Immature natural killer cell (primary cell): Measurements from ENCODE around the gene ZHX3. TPM values are rescaled to one million over a fixed set of nuclear protein-coding genes. Genes with fewer than 3 reads are reported as not detected.

Source experiments
- DNase-seq, 3 donors: peaks; one replicate each; pipeline ENCODE4 v3.0.0; 2022; ENCODE audit warnings: mixed read lengths in 1 of 3
- H3K27ac Mint-ChIP-seq, 6 donors: one replicate each; pipeline ENCODE4 v1.8.0; 2020; ENCODE audit warnings: mixed read lengths in 6 of 6, mild to moderate bottlenecking in 5 of 6, inconsistent platforms in 4 of 6, moderate library complexity in 3 of 6
- H3K27me3 Mint-ChIP-seq, 3 donors: one replicate each; pipeline ENCODE4 v1.8.0; 2020 to 2021; ENCODE audit warnings: low read depth in 3 of 3, mild to moderate bottlenecking in 3 of 3, mixed read lengths in 3 of 3, moderate library complexity in 3 of 3, inconsistent platforms in 1 of 3
- H3K36me3 Mint-ChIP-seq, 3 donors: one replicate each; pipeline ENCODE4 v1.8.0; 2020; ENCODE audit warnings: mixed read lengths in 3 of 3, inconsistent platforms in 2 of 3, mild to moderate bottlenecking in 2 of 3
- H3K4me1 Mint-ChIP-seq, 2 donors: one replicate each; pipeline ENCODE4 v1.8.0; 2020; ENCODE audit warnings: inconsistent platforms in 2 of 2, mild to moderate bottlenecking in 2 of 2, mixed read lengths in 2 of 2, moderate library complexity in 1 of 2
- H3K4me3 Mint-ChIP-seq, 5 donors: one replicate each; pipeline ENCODE4 v1.8.0; 2020; ENCODE audit warnings: mild to moderate bottlenecking in 5 of 5, mixed read lengths in 5 of 5, inconsistent platforms in 3 of 5, moderate library complexity in 3 of 5
- H3K9me3 Mint-ChIP-seq, 6 donors: one replicate each; pipeline ENCODE4 v1.8.0; 2020; ENCODE audit warnings: mild to moderate bottlenecking in 6 of 6, mixed read lengths in 6 of 6, inconsistent platforms in 4 of 6, moderate library complexity in 3 of 6
- polyA plus RNA-seq, 3 donors: library from polyadenylated mRNA; unstranded; fragments of 300-500 nt; fragmentation: Illumina TruSeq; gene quantifications; one replicate each; pipeline ENCODE4 v1.2.3, GENCODE V29; 2021

ZHX3 gene
- polyA plus RNA-seq, 3 donors from 2014 or later: 2.1 to 3.9 (median 3.3) TPM

DNA sequence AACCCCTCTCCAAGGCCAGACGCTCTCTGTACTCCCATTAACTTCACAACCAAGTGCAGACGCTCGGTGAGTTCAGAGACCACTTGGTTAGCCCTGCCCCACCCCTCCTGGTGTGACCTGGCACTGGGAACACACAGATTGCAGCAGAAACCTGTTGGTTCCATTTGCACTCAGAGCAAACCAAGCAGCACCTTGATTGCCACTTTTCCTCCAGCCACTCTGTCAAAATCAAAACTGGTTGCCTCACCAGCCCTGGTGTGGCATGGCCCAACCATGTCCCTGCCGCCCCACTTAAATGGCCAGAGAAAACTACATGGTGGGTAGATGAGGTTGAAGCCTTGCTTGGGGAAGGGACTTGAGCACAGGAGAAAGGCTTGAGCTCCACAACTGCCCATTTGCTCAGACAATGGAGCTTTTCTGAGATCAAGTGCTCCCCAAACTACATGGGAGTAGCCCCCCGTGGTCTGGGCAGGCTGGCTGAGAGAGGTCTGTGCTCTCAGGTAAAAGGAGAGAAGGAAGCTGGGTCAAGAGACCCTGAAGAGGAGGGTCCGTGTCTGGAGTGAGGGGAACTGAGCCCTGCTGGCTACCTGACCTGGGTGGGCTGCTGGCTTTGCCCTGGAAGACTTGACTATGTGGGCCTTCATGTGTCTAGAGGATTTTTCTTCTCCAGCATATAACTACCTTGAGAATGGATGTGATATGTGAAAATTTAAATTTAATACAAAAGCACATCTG, 136.8 kb downstream of the ZHX3 start:
- Mint-ChIP-seq H3K36me3 (peaks cover 3 to 10% (median 4%) of the 10 kb centered on the region in 3 donors), H3K9me3 (no peaks in the 10 kb centered on the region), H3K4me1 (peaks cover 2 to 5% of the 10 kb centered on the region in 2 donors), H3K4me3 (no peak overlapping the region), H3K27ac (peak overlapping the region in 1 of 6 donors; percentile 61), H3K27me3 (peaks cover 0 to 2% (median 0%) of the 10 kb centered on the region in 3 donors)
- DNase-seq: no peak

DNA sequence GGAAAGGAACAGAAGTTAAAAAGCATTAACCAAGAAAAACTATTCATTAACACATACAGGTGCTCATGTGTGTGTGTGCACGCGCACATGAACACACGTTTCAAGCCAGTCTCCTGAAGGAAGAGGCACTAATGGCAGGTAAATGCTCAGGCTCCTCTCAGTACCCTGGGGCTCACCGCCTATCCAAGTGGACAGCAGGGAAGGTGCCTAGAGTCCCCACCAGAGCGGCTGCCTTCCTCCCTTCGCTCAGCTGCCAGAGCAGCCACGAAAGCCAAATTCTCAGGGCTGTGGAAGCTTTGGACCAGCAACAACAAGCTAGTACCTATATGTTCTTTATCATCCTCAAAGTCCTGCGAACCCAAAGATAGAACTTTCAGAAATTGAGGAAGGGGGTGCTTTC, 137.6 kb downstream of the ZHX3 start:
- Mint-ChIP-seq H3K27ac (no peak overlapping the region), H3K4me3 (no peak overlapping the region), H3K36me3 (peaks cover 3 to 15% (median 4%) of the 10 kb centered on the region in 3 donors), H3K27me3 (no peaks in the 10 kb centered on the region), H3K9me3 (no peaks in the 10 kb centered on the region), H3K4me1 (peaks cover 0 to 2% of the 10 kb centered on the region in 2 donors)
- no peak for DNase-seq

DNA sequence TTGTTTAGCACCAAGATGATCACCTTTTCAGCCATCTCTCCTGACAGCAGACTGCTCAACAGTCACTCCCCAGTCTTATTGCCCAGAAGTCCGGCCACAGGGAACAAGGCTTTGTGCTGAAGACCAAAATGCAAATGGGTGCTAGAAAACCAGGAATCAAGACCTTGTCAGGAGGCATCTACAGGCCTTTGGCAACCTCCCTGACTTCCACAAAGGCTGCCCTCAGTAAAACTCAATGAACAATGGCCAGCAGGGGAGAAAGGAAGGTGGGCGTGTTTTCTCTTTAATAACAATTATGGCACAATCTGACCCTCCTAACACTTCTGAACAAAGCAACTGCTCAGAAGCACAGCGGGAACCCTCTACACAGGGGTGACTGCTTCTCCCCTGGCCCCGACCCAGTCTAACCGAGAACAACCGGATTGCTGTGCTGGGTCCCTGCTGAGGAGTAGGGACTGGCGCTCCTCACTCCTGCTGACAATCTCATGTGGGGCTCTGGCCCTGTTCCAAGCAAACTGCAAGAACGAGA, 138.6 kb downstream of the ZHX3 start:
- DNase-seq: no peak
- Mint-ChIP-seq H3K4me3 (no peak overlapping the region), H3K4me1 (peaks cover 0 to 2% of the 10 kb centered on the region in 2 donors), H3K9me3 (no peaks in the 10 kb centered on the region), H3K27me3 (no peaks in the 10 kb centered on the region), H3K27ac (peak overlapping the region in 3 of 6 donors; percentile 49 to 60 (median 56)), H3K36me3 (peaks cover 3 to 23% (median 8%) of the 10 kb centered on the region in 3 donors)

DNA sequence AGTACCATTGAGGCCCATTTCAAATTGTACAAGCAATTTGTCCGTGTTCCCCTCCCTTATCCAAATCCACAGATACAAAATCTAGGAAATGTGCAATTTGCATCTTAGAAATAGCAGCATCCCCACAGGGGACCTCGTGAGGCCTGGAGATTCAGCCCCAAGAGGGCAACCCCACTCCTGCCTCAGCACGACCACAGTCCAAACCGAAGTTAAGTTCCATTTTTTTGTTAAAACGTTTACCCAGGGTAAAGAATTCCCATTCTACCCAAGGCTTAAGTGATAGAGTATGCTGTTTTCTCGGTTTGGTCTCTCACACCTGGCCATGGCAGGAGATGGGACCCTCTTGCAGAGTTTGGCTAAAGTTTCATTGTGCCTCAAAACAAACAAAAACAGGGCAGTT, 139.0 kb downstream of the ZHX3 start:
- Mint-ChIP-seq H3K27ac (peak overlapping the region in 4 of 6 donors; percentile 51 to 60 (median 58)), H3K36me3 (peaks cover 8 to 26% (median 8%) of the 10 kb centered on the region in 3 donors), H3K9me3 (no peaks in the 10 kb centered on the region), H3K27me3 (no peaks in the 10 kb centered on the region), H3K4me3 (no peak overlapping the region), H3K4me1 (peaks cover 0 to 2% of the 10 kb centered on the region in 2 donors)
- DNase-seq: no peak

DNA sequence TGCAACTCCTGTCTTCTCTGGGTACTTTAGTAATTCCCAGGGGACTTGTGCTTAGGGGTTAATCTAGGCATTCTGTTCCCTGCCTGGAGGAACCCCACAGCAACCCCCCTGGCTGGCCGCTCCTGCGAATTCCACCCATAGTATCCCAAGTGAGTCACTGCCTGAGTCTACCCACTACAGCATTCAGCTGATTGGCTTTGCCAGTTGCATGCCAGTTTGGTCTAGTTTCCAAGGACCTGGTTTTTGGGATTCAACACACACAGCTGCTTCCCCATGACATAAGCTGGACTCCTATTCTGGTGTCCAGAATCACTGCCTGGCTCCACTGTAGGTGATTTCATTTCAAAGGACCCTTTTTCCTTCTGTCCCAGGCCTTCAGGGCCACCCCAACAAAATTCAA, 139.9 kb downstream of the ZHX3 start:
- peaks cover 0 to 2% of the 10 kb centered on the region in 2 donors for H3K4me1 Mint-ChIP-seq
- no peak overlapping the region for H3K4me3 Mint-ChIP-seq
- DNase-seq: no peak
- peak overlapping the region in 4 of 6 donors; percentile 5 to 51 (median 19) for H3K27ac Mint-ChIP-seq
- no peaks in the 10 kb centered on the region for H3K27me3 Mint-ChIP-seq
- peaks cover 14 to 35% (median 16%) of the 10 kb centered on the region in 3 donors for H3K36me3 Mint-ChIP-seq
- no peaks in the 10 kb centered on the region for H3K9me3 Mint-ChIP-seq

DNA sequence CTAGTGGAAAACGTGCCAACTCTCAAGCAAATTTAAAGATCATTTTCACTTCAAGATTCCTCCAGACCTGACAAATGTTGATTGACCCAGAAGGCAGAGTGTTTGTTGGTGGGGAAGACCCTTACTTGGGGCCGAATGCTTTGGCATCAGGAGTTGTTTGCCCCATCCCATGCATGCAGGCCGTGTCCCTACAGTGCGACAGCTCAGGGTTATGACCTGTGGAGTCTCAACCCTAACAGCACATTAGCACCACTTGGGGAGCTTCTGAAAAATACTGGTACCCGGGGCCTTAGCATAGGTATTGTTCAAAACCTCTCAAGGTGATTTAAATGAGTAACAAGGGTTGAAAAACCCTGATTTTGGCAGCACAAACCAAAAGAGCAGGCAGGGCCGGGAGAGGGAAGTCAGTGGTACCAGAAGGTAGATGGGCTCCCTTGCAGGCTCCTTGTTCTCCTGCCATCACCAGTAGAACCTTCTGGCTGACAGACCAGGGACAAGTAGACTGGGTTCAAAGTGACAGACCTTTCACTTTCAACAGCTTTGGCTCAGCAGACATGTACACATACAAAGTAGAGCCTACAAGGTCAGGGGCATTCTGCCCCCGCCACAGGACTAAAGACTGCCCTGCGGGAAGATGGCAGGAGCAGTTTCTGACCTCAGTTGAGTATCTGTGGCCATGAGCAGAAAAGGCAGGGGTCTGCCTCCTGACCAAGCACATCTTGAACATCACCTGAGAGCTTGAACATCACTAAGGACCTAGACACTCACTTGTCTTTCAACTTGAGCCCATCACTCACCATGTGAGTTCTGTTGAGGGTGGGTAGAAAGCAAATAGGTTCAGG, 140.6 kb downstream of the ZHX3 start:
- peak overlapping the region in 5 of 6 donors; percentile 39 to 70 (median 51) for H3K27ac Mint-ChIP-seq
- no peaks in the 10 kb centered on the region for H3K27me3 Mint-ChIP-seq
- H3K4me3 Mint-ChIP-seq: no peak overlapping the region
- no peak for DNase-seq
- H3K4me1 Mint-ChIP-seq: no peaks in the 10 kb centered on the region
- H3K9me3 Mint-ChIP-seq: no peaks in the 10 kb centered on the region
- peaks cover 15 to 39% (median 18%) of the 10 kb centered on the region in 3 donors for H3K36me3 Mint-ChIP-seq

DNA sequence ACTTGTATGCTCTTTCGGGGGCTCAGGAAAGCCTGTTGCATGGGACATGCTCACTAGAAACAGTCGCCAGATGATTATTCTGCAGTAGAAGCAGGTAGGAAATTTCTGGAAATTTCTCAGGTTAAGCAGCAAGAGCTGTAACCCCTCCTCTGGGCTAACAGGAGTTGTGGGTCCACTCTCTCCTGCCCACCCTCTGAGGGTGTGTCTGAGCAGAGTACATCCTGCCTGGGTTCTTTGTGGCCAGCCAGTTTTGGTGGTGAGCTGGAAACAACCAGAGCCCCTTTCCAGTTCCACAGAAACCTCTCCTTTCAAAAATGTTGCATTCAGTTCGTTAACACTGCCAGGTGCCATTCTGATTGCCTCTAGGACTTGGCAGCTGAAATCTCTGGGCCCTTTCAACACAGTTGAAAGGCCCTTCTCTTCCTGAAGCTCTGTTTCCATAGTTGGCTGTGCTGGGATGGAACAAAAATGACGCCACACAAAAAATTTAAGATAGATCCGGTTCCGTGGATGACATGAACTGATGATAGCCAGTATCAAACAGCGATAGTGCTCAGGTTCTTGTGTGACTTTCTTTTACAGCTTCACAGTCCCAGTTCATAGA, 141.7 kb downstream of the ZHX3 start:
- Mint-ChIP-seq H3K4me1 (no peaks in the 10 kb centered on the region), H3K4me3 (no peak overlapping the region), H3K9me3 (no peaks in the 10 kb centered on the region), H3K27ac (peak overlapping the region in 3 of 6 donors; percentile 20 to 65 (median 23)), H3K27me3 (no peaks in the 10 kb centered on the region), H3K36me3 (peaks cover 20 to 48% (median 24%) of the 10 kb centered on the region in 3 donors)
- no peak for DNase-seq

DNA sequence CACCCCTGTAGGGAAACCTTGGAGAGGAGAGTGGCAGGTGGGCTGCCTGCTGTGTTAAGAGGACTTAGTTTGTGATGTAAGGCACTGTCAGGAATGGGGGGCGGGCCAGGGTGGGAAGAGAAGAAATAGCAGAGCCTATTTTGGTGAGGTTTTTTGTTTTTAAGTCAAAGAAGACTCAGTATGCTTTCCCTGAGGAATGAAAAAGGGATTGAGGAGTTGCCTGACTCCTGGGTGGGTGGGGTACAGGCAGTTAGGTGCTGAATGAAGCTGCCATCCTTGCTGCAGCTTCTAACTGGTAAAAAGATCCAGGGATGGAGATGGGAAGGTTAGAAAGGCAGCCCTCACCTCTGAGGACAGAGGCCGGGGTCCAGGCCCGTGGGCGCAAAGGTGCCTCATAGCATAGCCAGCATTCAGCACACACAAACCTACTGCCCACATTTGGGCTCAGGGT, 142.3 kb downstream of the ZHX3 start:
- Mint-ChIP-seq H3K4me1 (no peaks in the 10 kb centered on the region), H3K36me3 (peaks cover 26 to 54% (median 30%) of the 10 kb centered on the region in 3 donors), H3K27me3 (peaks cover 0 to 6% (median 2%) of the 10 kb centered on the region in 3 donors), H3K4me3 (no peak overlapping the region), H3K27ac (peak overlapping the region in 1 of 6 donors; percentile 23), H3K9me3 (no peaks in the 10 kb centered on the region)
- DNase-seq: no peak

DNA sequence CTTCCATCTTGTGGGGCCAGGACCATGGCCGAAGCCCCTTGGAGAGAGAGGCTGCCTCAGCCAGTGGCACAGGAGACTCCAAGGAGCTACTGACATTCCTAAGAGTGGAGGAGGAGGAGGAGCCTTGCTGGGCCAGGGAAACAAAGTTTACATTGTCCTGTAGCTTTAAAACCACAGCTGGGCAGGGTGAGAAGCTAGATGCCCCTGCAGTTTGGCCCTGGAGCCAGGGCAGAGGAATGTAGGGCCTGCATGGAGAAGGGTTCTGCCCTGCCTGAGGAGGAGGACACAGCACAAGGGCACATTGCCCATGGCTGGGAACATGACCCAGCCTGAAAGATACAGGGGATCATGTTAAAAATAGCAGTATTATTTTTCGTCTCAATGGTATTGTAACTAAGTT, 142.7 kb downstream of the ZHX3 start:
- Mint-ChIP-seq H3K4me3 (no peak overlapping the region), H3K27ac (peak overlapping the region in 1 of 6 donors; percentile 17), H3K4me1 (no peaks in the 10 kb centered on the region), H3K9me3 (no peaks in the 10 kb centered on the region), H3K27me3 (peaks cover 0 to 6% (median 2%) of the 10 kb centered on the region in 3 donors), H3K36me3 (peaks cover 27 to 58% (median 33%) of the 10 kb centered on the region in 3 donors)
- DNase-seq: no peak

DNA sequence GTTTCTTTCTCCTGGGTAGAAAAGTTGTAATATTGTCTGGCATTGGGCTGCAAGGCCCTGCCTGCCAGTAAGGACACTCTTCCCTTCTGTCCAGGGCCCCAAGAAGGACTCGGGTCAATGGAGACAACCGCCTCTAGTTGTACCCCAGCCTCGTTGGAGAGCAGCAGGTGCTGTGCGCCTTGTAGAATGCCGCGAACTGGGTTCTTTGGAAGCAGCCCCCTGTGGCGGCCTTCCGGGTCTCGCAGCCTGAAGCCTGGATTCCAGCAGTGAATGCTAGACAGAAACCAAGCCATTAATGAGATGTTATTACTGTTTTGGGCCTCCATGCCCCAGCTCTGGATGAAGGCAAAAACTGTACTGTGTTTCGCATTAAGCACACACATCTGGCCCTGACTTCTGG, 143.2 kb downstream of the ZHX3 start:
- no peak overlapping the region for H3K4me3 Mint-ChIP-seq
- H3K27ac Mint-ChIP-seq: peak overlapping the region in 1 of 6 donors; percentile 17
- peaks cover 0 to 6% (median 2%) of the 10 kb centered on the region in 3 donors for H3K27me3 Mint-ChIP-seq
- H3K9me3 Mint-ChIP-seq: no peaks in the 10 kb centered on the region
- DNase-seq: no peak
- no peaks in the 10 kb centered on the region for H3K4me1 Mint-ChIP-seq
- H3K36me3 Mint-ChIP-seq: peaks cover 27 to 62% (median 37%) of the 10 kb centered on the region in 3 donors

DNA sequence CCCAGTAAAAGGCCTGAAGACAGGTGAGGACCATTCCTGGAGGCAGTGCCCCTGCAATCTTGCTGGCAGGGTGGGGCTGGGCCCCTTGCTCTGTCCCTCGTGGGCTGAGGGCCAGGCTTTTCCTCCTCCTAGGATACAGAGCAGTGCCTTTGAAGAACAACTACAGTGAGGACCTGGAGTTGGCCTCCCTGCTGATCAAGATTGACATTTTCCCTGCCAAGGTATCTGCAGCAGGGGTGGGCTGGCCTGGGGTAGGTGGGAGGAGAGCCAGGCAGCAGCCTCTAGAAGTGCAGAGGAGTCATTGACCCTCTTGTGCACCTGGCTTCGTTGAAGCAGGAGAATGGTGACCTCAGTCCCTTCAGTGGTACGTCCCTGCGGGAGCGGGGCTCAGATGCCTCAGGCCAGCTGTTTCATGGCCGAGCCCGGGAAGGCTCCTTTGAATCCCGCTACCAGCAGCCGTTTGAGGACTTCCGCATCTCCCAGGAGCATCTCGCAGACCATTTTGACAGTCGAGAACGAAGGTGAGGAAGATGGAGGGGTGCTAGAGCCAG, 143.7 kb downstream of the ZHX3 start:
- Mint-ChIP-seq H3K27me3 (peaks cover 1 to 6% (median 2%) of the 10 kb centered on the region in 3 donors), H3K27ac (no peak overlapping the region), H3K36me3 (peaks cover 27 to 67% (median 41%) of the 10 kb centered on the region in 3 donors), H3K4me1 (no peaks in the 10 kb centered on the region), H3K4me3 (no peak overlapping the region), H3K9me3 (no peaks in the 10 kb centered on the region)
- DNase-seq: no peak

DNA sequence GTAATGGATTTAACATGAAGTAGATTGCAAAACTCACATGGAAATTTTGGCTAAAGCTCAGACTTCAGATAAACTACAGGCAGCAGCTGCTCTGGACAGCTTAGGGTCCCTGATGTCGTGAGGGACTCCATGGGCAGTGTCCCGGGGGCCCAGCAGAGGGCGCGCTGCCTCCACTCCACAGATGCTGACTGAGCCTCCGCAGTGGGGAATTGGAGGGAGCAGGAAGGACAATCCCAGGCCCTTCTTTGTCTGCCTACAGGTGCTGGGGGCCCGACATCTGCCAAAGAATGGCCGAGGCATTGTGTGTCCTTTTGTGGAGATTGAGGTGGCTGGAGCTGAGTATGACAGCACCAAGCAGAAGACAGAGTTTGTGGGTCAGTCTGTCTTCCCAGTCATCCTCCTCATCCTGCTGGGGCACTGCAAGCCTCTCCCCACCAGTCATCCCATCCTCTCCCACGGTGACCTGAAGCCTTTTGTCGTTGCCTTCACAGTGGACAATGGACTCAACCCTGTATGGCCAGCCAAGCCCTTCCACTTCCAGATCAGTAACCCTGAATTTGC, 144.3 kb downstream of the ZHX3 start:
- Mint-ChIP-seq H3K4me3 (no peak overlapping the region), H3K4me1 (peaks cover 4% of the 10 kb centered on the region in 2 donors), H3K9me3 (no peaks in the 10 kb centered on the region), H3K36me3 (peaks cover 27 to 72% (median 44%) of the 10 kb centered on the region in 3 donors), H3K27me3 (peaks cover 1 to 6% (median 2%) of the 10 kb centered on the region in 3 donors), H3K27ac (peak overlapping the region in 1 of 6 donors; percentile 9)
- peak; percentile 47 to 55 (median 51) for DNase-seq
